ENCODE results near the gene MYOT.

MYOT gene

GRCh38 chr5:137880313-137880712 is 12.7 kb downstream of the MYOT start:
- Histone ChIP-seq H3K4me3 (ENCODE audit: low read length) (no peak overlapping the region), H3K27me3 (ENCODE audit: control insufficient read depth, low read length) (no peaks in the 10 kb centered on the region), H3K9me2 (replicated peaks; ENCODE audit: control insufficient read depth, low read length) (no peaks in the 10 kb centered on the region), H3K79me2 (ENCODE audit: control insufficient read depth, low read length) (no peaks in the 10 kb centered on the region), H4K20me1 (ENCODE audit: control insufficient read depth, insufficient read depth, low read depth, low read length) (no peaks in the 10 kb centered on the region), H3K9me3 (ENCODE audit: control insufficient read depth, insufficient read depth, low read length) (no peaks in the 10 kb centered on the region), H3K4me1 (ENCODE audit: control insufficient read depth, low read length) (no peaks in the 10 kb centered on the region), H3F3A (ENCODE audit: control insufficient read depth, insufficient read depth) (no peaks in the 10 kb centered on the region), H3K27ac (ENCODE audit: low read depth, low read length) (no peak overlapping the region), H3K4me2 (ENCODE audit: low read length) (no peak overlapping the region), H3K36me3 (ENCODE audit: control insufficient read depth, low read length) (no peaks in the 10 kb centered on the region; the same call in 1 of the 2 replicates)
- TF ChIP-seq CTCF (IDR thresholded peaks at IDR 0.05; ENCODE audit: low read depth, low read length, poor library complexity, severe bottlenecking) = no peak
- TF ChIP-seq EZH2phosphoT487 (IDR thresholded peaks at IDR 0.05; ENCODE audit: borderline replicate concordance, low read length) = no peak

DNA sequence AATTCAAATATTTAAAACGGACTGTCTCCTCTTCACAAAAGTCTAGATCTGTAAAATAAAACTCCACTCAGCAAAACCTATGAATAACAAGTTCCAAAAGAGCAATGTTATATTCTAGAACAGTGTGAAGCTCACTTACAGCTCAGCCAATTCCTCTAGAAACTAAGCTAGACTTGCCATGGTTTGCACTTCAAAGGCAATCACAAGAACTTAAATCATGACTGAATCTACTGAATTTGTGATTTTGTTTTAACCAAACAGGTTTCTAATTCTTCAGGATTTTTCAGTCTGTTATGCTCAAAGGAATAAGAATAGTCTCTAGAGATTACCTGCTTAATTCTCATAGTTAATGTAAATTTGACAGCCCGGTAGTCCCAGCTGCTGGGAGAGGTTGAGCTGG is 20.2 kb downstream of the MYOT start:
- Histone ChIP-seq H4K20me1 (ENCODE audit: control insufficient read depth, insufficient read depth, low read depth, low read length) (no peaks in the 10 kb centered on the region), H3K36me3 (ENCODE audit: control insufficient read depth, low read length) (no peaks in the 10 kb centered on the region; the same call in 1 of the 2 replicates), H3K4me3 (ENCODE audit: low read length) (peak overlapping the region; percentile 82), H3K27ac (ENCODE audit: low read depth, low read length) (peak overlapping the region; percentile 69), H3K79me2 (ENCODE audit: control insufficient read depth, low read length) (peaks cover 28% of the 10 kb centered on the region), H3K9me2 (replicated peaks; ENCODE audit: control insufficient read depth, low read length) (no peaks in the 10 kb centered on the region), H3K27me3 (ENCODE audit: control insufficient read depth, low read length) (no peaks in the 10 kb centered on the region), H3K9me3 (ENCODE audit: control insufficient read depth, insufficient read depth, low read length) (no peaks in the 10 kb centered on the region), H3K4me2 (ENCODE audit: low read length) (peak overlapping the region; percentile 71), H3F3A (ENCODE audit: control insufficient read depth, insufficient read depth) (peaks cover 18% of the 10 kb centered on the region), H3K4me1 (ENCODE audit: control insufficient read depth, low read length) (peaks cover 26% of the 10 kb centered on the region)
- TF ChIP-seq EZH2phosphoT487 (IDR thresholded peaks at IDR 0.05; ENCODE audit: borderline replicate concordance, low read length) (no peak), CTCF (IDR thresholded peaks at IDR 0.05; ENCODE audit: low read depth, low read length, poor library complexity, severe bottlenecking) (no peak)

GRCh38 chr5:137888466-137888862 is 20.8 kb downstream of the MYOT start:
- peaks cover 26% of the 10 kb centered on the region for H3K4me1 ChIP-seq (ENCODE audit: control insufficient read depth, low read length)
- no peaks in the 10 kb centered on the region for H4K20me1 ChIP-seq (ENCODE audit: control insufficient read depth, insufficient read depth, low read depth, low read length)
- peak overlapping the region; percentile 69 for H3K27ac ChIP-seq (ENCODE audit: low read depth, low read length)
- no peaks in the 10 kb centered on the region for H3K9me3 ChIP-seq (ENCODE audit: control insufficient read depth, insufficient read depth, low read length)
- H3K9me2 ChIP-seq (replicated peaks; ENCODE audit: control insufficient read depth, low read length) = no peaks in the 10 kb centered on the region
- H3K4me2 ChIP-seq (ENCODE audit: low read length) = peak overlapping the region; percentile 71
- peaks cover 18% of the 10 kb centered on the region for H3F3A ChIP-seq (ENCODE audit: control insufficient read depth, insufficient read depth)
- no peaks in the 10 kb centered on the region for H3K27me3 ChIP-seq (ENCODE audit: control insufficient read depth, low read length)
- peaks cover 28% of the 10 kb centered on the region for H3K79me2 ChIP-seq (ENCODE audit: control insufficient read depth, low read length)
- H3K36me3 ChIP-seq (ENCODE audit: control insufficient read depth, low read length) = no peaks in the 10 kb centered on the region; the same call in 1 of the 2 replicates
- peak overlapping the region; percentile 82 for H3K4me3 ChIP-seq (ENCODE audit: low read length)
- TF ChIP-seq CTCF (IDR thresholded peaks at IDR 0.05; ENCODE audit: low read depth, low read length, poor library complexity, severe bottlenecking) (no peak), EZH2phosphoT487 (IDR thresholded peaks at IDR 0.05; ENCODE audit: borderline replicate concordance, low read length) (no peak)

Measured in DOHH2 (cell line).